SK-N-SH (cell line): ENCODE data around the gene PUS1.

Experiments used
- CHD2 ChIP-seq: fragments of 150-350 bp; IDR thresholded peaks from 2 replicates; pipeline ENCODE4 v1.6.1; 2018; ENCODE audit warnings: low read length; ENCODE audit not compliant: partially characterized antibody
- EZH2phosphoT487 ChIP-seq: fragments of 200-600 bp; sonication (generic); IDR thresholded peaks from 2 replicates; pipeline ENCODE4 v1.6.1; 2017; ENCODE audit warnings: low read depth, mixed run types, mild to moderate bottlenecking, antibody characterized with exemption, moderate library complexity, borderline replicate concordance
- FOXJ3 ChIP-seq: sonication (generic); formaldehyde crosslinking; IDR thresholded peaks from 2 replicates; pipeline ENCODE4 v1.5.1; 2020; ENCODE audit warnings: mild to moderate bottlenecking, missing genetic modification reagents
- NRF1 ChIP-seq: IDR thresholded peaks from 2 replicates; pipeline ENCODE4 v1.6.1; 2012; ENCODE audit warnings: low read depth, mild to moderate bottlenecking, low read length
- POLR2AphosphoS5 ChIP-seq: IDR thresholded peaks from 2 replicates; pipeline ENCODE4 v1.6.1; 2012; ENCODE audit warnings: low read depth, low read length
- RAD21 ChIP-seq: IDR thresholded peaks from 2 replicates; pipeline ENCODE4 v1.6.1; 2012; ENCODE audit warnings: mild to moderate bottlenecking, low read length
- SMC3 ChIP-seq: IDR thresholded peaks from 2 replicates; pipeline ENCODE4 v1.6.1; 2012; ENCODE audit warnings: low read depth, low read length, improper control_type of control experiment
- TAF1 ChIP-seq: IDR thresholded peaks from 2 replicates; pipeline ENCODE4 v1.6.1; 2012; ENCODE audit warnings: low read depth, mild to moderate bottlenecking, low read length, moderate library complexity, borderline replicate concordance
- YY1 ChIP-seq: IDR thresholded peaks from 2 replicates; pipeline ENCODE4 v1.4.0; 2012; ENCODE audit warnings: low read depth, mild to moderate bottlenecking
- TF ChIP-seq, protein P1 (sequence below): fragments of 200-600 bp; sonication (generic); IDR thresholded peaks from 2 replicates; pipeline ENCODE4 v1.6.1; 2017; ENCODE audit warnings: antibody characterized with exemption, mild to moderate bottlenecking, moderate library complexity
- TF ChIP-seq, protein P2 (sequence below): IDR thresholded peaks from 2 replicates; pipeline ENCODE4 v1.6.1; 2012; ENCODE audit warnings: mild to moderate bottlenecking, low read depth, low read length, moderate library complexity
- TF ChIP-seq, protein P3 (sequence below): fragments of 150-350 bp; IDR thresholded peaks from 2 replicates; pipeline ENCODE4 v1.6.1; 2016; ENCODE audit warnings: mild to moderate bottlenecking, low read depth, low read length
- TF ChIP-seq, protein P4 (sequence below): fragments of 150-350 bp; IDR thresholded peaks from 2 replicates; pipeline ENCODE4 v1.6.1; 2017; ENCODE audit warnings: antibody characterized with exemption, low read length, low read depth, borderline replicate concordance

DNA sequence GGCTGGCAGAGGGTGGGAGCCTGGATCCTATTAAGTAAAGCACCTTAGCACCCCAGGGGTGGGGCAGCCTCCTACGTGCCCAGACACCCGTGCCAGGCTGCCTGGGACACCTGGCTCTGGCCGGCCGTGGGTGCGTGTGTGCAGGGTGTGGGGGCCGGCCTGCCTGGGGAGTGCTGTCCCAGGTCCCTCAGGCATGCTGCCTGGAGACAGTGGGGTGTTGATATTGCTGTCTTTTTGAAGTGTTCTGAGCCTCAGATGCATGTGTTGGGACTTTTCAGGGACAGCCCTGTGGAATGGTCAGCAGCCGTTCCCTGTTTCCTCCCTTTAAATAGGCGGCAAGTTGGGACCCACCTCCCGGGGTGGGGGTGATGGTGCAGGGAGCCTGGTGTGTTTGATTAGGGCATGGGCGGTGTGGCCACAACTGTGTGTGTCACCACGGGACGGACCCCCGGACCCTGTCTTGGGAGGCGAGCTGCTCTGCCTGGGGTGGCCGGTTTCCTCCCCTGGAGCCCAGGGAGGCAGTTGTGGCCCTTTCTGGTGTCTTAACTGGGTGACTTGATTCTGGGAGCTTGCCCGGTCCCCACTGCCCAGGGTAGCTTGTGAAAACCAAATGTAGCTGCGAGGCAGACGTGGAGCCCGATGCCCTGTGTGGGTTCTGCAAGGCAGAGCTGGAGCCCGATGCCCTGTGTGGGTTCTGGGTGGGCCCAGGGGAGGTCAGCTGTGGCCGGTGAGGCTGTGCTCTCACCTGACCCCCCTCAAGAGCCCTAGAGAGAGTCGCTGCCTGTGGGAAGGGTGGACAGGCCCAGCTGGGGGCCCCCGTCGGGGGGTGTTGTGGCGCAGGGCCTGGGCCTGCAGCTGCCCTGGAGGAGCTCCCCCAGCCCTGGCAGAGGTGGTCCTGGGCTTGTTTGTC lies 26.5 kb upstream of the PUS1 start:
- TF ChIP-seq NRF1: no peak
- TF ChIP-seq FOXJ3 (CRISPR knock-in tag): no peak
- no peak for TF ChIP-seq YY1
- TF ChIP-seq, protein P1, sequence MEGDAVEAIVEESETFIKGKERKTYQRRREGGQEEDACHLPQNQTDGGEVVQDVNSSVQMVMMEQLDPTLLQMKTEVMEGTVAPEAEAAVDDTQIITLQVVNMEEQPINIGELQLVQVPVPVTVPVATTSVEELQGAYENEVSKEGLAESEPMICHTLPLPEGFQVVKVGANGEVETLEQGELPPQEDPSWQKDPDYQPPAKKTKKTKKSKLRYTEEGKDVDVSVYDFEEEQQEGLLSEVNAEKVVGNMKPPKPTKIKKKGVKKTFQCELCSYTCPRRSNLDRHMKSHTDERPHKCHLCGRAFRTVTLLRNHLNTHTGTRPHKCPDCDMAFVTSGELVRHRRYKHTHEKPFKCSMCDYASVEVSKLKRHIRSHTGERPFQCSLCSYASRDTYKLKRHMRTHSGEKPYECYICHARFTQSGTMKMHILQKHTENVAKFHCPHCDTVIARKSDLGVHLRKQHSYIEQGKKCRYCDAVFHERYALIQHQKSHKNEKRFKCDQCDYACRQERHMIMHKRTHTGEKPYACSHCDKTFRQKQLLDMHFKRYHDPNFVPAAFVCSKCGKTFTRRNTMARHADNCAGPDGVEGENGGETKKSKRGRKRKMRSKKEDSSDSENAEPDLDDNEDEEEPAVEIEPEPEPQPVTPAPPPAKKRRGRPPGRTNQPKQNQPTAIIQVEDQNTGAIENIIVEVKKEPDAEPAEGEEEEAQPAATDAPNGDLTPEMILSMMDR: no peak
- no peak for TF ChIP-seq RAD21
- TF ChIP-seq, protein P2, sequence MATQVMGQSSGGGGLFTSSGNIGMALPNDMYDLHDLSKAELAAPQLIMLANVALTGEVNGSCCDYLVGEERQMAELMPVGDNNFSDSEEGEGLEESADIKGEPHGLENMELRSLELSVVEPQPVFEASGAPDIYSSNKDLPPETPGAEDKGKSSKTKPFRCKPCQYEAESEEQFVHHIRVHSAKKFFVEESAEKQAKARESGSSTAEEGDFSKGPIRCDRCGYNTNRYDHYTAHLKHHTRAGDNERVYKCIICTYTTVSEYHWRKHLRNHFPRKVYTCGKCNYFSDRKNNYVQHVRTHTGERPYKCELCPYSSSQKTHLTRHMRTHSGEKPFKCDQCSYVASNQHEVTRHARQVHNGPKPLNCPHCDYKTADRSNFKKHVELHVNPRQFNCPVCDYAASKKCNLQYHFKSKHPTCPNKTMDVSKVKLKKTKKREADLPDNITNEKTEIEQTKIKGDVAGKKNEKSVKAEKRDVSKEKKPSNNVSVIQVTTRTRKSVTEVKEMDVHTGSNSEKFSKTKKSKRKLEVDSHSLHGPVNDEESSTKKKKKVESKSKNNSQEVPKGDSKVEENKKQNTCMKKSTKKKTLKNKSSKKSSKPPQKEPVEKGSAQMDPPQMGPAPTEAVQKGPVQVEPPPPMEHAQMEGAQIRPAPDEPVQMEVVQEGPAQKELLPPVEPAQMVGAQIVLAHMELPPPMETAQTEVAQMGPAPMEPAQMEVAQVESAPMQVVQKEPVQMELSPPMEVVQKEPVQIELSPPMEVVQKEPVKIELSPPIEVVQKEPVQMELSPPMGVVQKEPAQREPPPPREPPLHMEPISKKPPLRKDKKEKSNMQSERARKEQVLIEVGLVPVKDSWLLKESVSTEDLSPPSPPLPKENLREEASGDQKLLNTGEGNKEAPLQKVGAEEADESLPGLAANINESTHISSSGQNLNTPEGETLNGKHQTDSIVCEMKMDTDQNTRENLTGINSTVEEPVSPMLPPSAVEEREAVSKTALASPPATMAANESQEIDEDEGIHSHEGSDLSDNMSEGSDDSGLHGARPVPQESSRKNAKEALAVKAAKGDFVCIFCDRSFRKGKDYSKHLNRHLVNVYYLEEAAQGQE: no peak
- no peak for TF ChIP-seq POLR2AphosphoS5
- no peak for TF ChIP-seq TAF1
- TF ChIP-seq, protein P3, sequence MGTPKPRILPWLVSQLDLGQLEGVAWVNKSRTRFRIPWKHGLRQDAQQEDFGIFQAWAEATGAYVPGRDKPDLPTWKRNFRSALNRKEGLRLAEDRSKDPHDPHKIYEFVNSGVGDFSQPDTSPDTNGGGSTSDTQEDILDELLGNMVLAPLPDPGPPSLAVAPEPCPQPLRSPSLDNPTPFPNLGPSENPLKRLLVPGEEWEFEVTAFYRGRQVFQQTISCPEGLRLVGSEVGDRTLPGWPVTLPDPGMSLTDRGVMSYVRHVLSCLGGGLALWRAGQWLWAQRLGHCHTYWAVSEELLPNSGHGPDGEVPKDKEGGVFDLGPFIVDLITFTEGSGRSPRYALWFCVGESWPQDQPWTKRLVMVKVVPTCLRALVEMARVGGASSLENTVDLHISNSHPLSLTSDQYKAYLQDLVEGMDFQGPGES: no peak
- TF ChIP-seq EZH2phosphoT487: no peak
- TF ChIP-seq SMC3: no peak
- no peak for TF ChIP-seq CHD2
- TF ChIP-seq, protein P4, sequence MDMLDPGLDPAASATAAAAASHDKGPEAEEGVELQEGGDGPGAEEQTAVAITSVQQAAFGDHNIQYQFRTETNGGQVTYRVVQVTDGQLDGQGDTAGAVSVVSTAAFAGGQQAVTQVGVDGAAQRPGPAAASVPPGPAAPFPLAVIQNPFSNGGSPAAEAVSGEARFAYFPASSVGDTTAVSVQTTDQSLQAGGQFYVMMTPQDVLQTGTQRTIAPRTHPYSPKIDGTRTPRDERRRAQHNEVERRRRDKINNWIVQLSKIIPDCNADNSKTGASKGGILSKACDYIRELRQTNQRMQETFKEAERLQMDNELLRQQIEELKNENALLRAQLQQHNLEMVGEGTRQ: no peak
